ENCODE measurements around the gene TNRC6C. TPM values are rescaled to one million over a fixed set of nuclear protein-coding genes. Genes with fewer than 3 reads are reported as not detected.

Gene TNRC6C
- total and polyA plus RNA-seq, 2 of the 13 experiments (the other 11 are each of a cell fraction or from before 2014, with no cell fraction given), result 0.66 to 4.9 TPM

DNA sequence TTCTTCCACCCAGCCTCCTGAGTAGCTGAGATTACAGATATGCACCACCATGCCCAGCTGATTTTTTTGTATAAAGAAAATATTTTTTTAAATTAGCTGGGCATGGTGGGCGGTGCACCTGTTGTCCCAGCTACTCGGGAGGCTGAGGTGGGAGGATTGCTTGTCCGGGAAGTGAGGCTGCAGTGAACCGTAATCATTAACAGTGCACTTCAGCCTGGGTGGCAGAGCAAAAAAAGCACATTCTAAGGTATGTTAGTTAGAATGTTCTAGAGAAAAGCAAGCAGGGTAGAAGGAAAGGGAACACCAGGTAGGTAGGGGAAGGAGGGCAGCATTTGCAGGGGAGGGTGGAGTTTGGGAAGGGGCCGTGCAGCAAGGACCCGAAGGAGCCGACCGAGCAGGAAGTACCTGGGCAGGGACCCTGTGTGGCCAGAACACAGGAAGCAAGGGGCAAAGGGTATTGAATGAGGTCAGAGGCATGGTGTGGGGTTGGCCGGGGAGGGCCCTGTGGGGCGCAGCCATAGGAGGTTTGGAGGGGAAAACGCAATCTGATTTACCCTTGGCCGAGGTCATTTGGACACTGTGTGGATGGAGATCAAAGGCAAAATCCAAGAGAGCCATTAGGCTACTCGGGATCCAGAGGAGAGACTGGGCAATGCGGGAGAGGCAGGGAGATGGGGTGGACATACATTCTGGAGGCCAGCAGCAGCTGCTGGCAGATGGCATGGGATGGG lies 189.9 kb downstream of the TNRC6C start (continued):
- no peak for TF ChIP-seq RBM39 (IDR thresholded peaks at IDR 0.05; ENCODE audit: low read depth, low read length, poor library complexity, severe bottlenecking)
- 0 out of 2 replicates have a peak, but pooled peaks have one; percentile 38 for TF ChIP-seq ZNF296 (CRISPR knock-in tag; conservative IDR thresholded peaks at IDR 0.05)
- peak; percentile 93 for TF ChIP-seq ELF3 (CRISPR knock-in tag; IDR thresholded peaks at IDR 0.05)
- peak; percentile 61; the same call in 1 of the 2 replicates for TF ChIP-seq GABPA (IDR thresholded peaks at IDR 0.05; ENCODE audit: low read depth, low read length)
- TF ChIP-seq GABPA (CRISPR knock-in tag; IDR thresholded peaks at IDR 0.05; ENCODE audit: low read depth), result peak; percentile 79
- no peak for TF ChIP-seq POLR2AphosphoS5 (IDR thresholded peaks at IDR 0.05; ENCODE audit: low read depth, low read length)
- TF ChIP-seq ZNF607 (CRISPR knock-in tag; IDR thresholded peaks at IDR 0.05; ENCODE audit: borderline replicate concordance), result peak; percentile 68; the same call in 1 of the 2 replicates
- TF ChIP-seq, protein P1, sequence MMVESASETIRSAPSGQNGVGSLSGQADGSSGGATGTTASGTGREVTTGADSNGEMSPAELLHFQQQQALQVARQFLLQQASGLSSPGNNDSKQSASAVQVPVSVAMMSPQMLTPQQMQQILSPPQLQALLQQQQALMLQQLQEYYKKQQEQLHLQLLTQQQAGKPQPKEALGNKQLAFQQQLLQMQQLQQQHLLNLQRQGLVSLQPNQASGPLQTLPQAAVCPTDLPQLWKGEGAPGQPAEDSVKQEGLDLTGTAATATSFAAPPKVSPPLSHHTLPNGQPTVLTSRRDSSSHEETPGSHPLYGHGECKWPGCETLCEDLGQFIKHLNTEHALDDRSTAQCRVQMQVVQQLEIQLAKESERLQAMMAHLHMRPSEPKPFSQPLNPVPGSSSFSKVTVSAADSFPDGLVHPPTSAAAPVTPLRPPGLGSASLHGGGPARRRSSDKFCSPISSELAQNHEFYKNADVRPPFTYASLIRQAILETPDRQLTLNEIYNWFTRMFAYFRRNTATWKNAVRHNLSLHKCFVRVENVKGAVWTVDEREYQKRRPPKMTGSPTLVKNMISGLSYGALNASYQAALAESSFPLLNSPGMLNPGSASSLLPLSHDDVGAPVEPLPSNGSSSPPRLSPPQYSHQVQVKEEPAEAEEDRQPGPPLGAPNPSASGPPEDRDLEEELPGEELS (CRISPR knock-in tag; IDR thresholded peaks at IDR 0.05), result peak; percentile 16; the same call in 1 of the 2 replicates
- TF ChIP-seq SRY (CRISPR knock-in tag; IDR thresholded peaks at IDR 0.05), result 0 out of 2 replicates have a peak, but pooled peaks have one; percentile 38
- no peak for TF ChIP-seq SRSF9 (IDR thresholded peaks at IDR 0.05; ENCODE audit: borderline replicate concordance, insufficient read depth, low read depth, low read length, poor library complexity, severe bottlenecking)
- peak; percentile 66; the same call in 1 of the 2 replicates for TF ChIP-seq JUND (CRISPR knock-in tag; IDR thresholded peaks at IDR 0.05)
- no peak for TF ChIP-seq ZFP91 (CRISPR knock-in tag; IDR thresholded peaks at IDR 0.05; ENCODE audit: borderline replicate concordance)
- TF ChIP-seq IKZF5 (CRISPR knock-in tag; IDR thresholded peaks at IDR 0.05), result 0 out of 2 replicates have a peak, but pooled peaks have one; percentile 26
- TF ChIP-seq ZSCAN25 (CRISPR knock-in tag; IDR thresholded peaks at IDR 0.05), result peak; percentile 80
- TF ChIP-seq ZGPAT (CRISPR knock-in tag; IDR thresholded peaks at IDR 0.05), result peak; percentile 39; the same call in 1 of the 2 replicates
- peak; percentile 78 for TF ChIP-seq HOXA3 (CRISPR knock-in tag; IDR thresholded peaks at IDR 0.05)
- peak; percentile 81 for TF ChIP-seq SALL1 (CRISPR knock-in tag; IDR thresholded peaks at IDR 0.05)
- TF ChIP-seq TEF (CRISPR knock-in tag; IDR thresholded peaks at IDR 0.05), result no peak
- 0 out of 4 replicates have a peak, but pooled peaks of 1 of the 2 experiments have one; percentile 17 for TF ChIP-seq NR2F1 (CRISPR knock-in tag; IDR thresholded peaks at IDR 0.05)
